ENCODE measurements around the gene ZNF536. TPM values are rescaled to one million over a fixed set of nuclear protein-coding genes. Genes with fewer than 3 reads are reported as not detected.

Gene ZNF536
- total and polyA plus RNA-seq, 2 donors (not counting 1 experiment from before 2014, with no cell fraction given), result not detected

GRCh38 chr19:30529876-30530275, 157.7 kb downstream of the ZNF536 start:
- Histone ChIP-seq H3K4me3 (ENCODE audit: control extremely low read depth in 1 of 5, extremely low read depth in 1 of 5, insufficient read depth in 1 of 5, low read depth in 2 of 5, low read length in 4 of 5) (no peak overlapping the region), H3K79me2 (ENCODE audit: control insufficient read depth, insufficient read depth, low read length) (no peaks in the 10 kb centered on the region), H4K20me1 (ENCODE audit: control insufficient read depth, insufficient read depth, low read length, poor library complexity, severe bottlenecking) (no peaks in the 10 kb centered on the region), H3K27ac (ENCODE audit: low read length in 2 of 2) (no peak overlapping the region), H3K4me1 (ENCODE audit: control insufficient read depth in 2 of 2, insufficient read depth in 2 of 2, low read length in 2 of 2) (no peaks in the 10 kb centered on the region), H2AFZ (ENCODE audit: insufficient read depth, low read depth, low read length, poor library complexity, severe bottlenecking) (no peak overlapping the region), H3K4me2 (replicated peaks; ENCODE audit: low read depth, low read length, poor library complexity, severe bottlenecking) (no peak overlapping the region), H3K36me3 (replicated peaks in 1 of 2; ENCODE audit: control extremely low read depth in 1 of 2, control insufficient read depth in 1 of 2, extremely low read depth in 1 of 2, insufficient read depth in 2 of 2, low read length in 1 of 2) (no peaks in the 10 kb centered on the region), H3K9me3 (ENCODE audit: control extremely low read depth in 1 of 3, control insufficient read depth in 2 of 3, insufficient read depth in 1 of 3, low read length in 2 of 3) (peaks cover 0 to 8% (median 0%) of the 10 kb centered on the region in 3 donors), H3K9ac (ENCODE audit: low read length) (no peak overlapping the region), H3K27me3 (replicated peaks in 1 of 4; ENCODE audit: control extremely low read depth in 1 of 4, control insufficient read depth in 3 of 4, insufficient read depth in 4 of 4, low read length in 3 of 4) (no peaks in the 10 kb centered on the region)
- no peaks in the 10 kb centered on the region for H3K4me1 Mint-ChIP-seq
- ChIA-PET CTCF (no interaction called here), POLR2A (no interaction called here)
- H3K27ac Mint-ChIP-seq, result no peak overlapping the region
- TF ChIP-seq EZH2 (IDR thresholded peaks at IDR 0.05; ENCODE audit: borderline replicate concordance, insufficient read depth, low read depth, low read length, poor library complexity, severe bottlenecking), result no peak
- no peak for TF ChIP-seq CTCF (IDR thresholded peaks at IDR 0.05)
- peaks cover 2% of the 10 kb centered on the region for H3K9me3 Mint-ChIP-seq (ENCODE audit: insufficient read depth)
- no peaks in the 10 kb centered on the region for H3K27me3 Mint-ChIP-seq
- DNase-seq, result no peak
- intact Hi-C loops (cut with micrococcal nuclease), result no loop called here
- no peak for ATAC-seq (ENCODE audit: low read depth)
- H3K4me3 Mint-ChIP-seq, result no peak overlapping the region
- WGBS (ENCODE audit: insufficient coverage), result no CpG with 5 or more reads among the region's 3 CpGs

- Histone ChIP-seq H3K4me2 (replicated peaks; ENCODE audit: low read depth, low read length, poor library complexity, severe bottlenecking) (no peak overlapping the region), H3K79me2 (ENCODE audit: control insufficient read depth, insufficient read depth, low read length) (no peaks in the 10 kb centered on the region), H3K27ac (ENCODE audit: low read length in 2 of 2) (no peak overlapping the region), H3K9ac (ENCODE audit: low read length) (no peak overlapping the region), H4K20me1 (ENCODE audit: control insufficient read depth, insufficient read depth, low read length, poor library complexity, severe bottlenecking) (no peaks in the 10 kb centered on the region), H3K4me3 (ENCODE audit: control extremely low read depth in 1 of 5, extremely low read depth in 1 of 5, insufficient read depth in 1 of 5, low read depth in 2 of 5, low read length in 4 of 5) (no peak overlapping the region), H3K36me3 (replicated peaks in 1 of 2; ENCODE audit: control extremely low read depth in 1 of 2, control insufficient read depth in 1 of 2, extremely low read depth in 1 of 2, insufficient read depth in 2 of 2, low read length in 1 of 2) (no peaks in the 10 kb centered on the region), H3K27me3 (replicated peaks in 1 of 4; ENCODE audit: control extremely low read depth in 1 of 4, control insufficient read depth in 3 of 4, insufficient read depth in 4 of 4, low read length in 3 of 4) (no peaks in the 10 kb centered on the region), H3K4me1 (ENCODE audit: control insufficient read depth in 2 of 2, insufficient read depth in 2 of 2, low read length in 2 of 2) (no peaks in the 10 kb centered on the region), H2AFZ (ENCODE audit: insufficient read depth, low read depth, low read length, poor library complexity, severe bottlenecking) (no peak overlapping the region), H3K9me3 (ENCODE audit: control extremely low read depth in 1 of 3, control insufficient read depth in 2 of 3, insufficient read depth in 1 of 3, low read length in 2 of 3) (peaks cover 0 to 9% (median 0%) of the 10 kb centered on the region in 3 donors)
- no peak for DNase-seq
- Mint-ChIP-seq H3K27ac (no peak overlapping the region), H3K4me3 (no peak overlapping the region), H3K27me3 (no peaks in the 10 kb centered on the region), H3K9me3 (ENCODE audit: insufficient read depth) (peaks cover 2% of the 10 kb centered on the region), H3K4me1 (no peaks in the 10 kb centered on the region)
- 94% methylated on average over 5 of the region's 6 CpGs for WGBS (ENCODE audit: insufficient coverage)
- intact Hi-C loops (cut with micrococcal nuclease), result no loop called here
- CTCF ChIA-PET, result no interaction called here
- POLR2A ChIA-PET, result no interaction called here
- ATAC-seq (ENCODE audit: low read depth), result no peak
- TF ChIP-seq CTCF (IDR thresholded peaks at IDR 0.05), result no peak
- TF ChIP-seq EZH2 (IDR thresholded peaks at IDR 0.05; ENCODE audit: borderline replicate concordance, insufficient read depth, low read depth, low read length, poor library complexity, severe bottlenecking), result no peak
These were observed 158.6 kb downstream of the ZNF536 start for GRCh38 chr19:30530751-30531150.

All from B cell (primary cell).